Upper lobe of left lung (tissue), 6 donors: ENCODE data around the gene ALDH7A1. TPM values are rescaled to one million over a fixed set of nuclear protein-coding genes. Genes with fewer than 3 reads are reported as not detected.

Experiments
- ATAC-seq, 2 donors: fragments of 200-7000 bp; cut with Tn5 transposase; one replicate each; pipeline ENCODE4 v1.9.1; 2022; ENCODE audit warnings: mild to moderate bottlenecking in 2 of 2, moderate library complexity in 2 of 2; ENCODE audit not compliant: low FRiP score in 2 of 2
- DNase-seq, 2 donors: peaks; one replicate each; pipeline ENCODE4 v3.0.0-alpha.2; 2019 to 2020
- H3K27ac ChIP-seq, 4 donors: fragments of 200-600 bp; sonication (generic); one replicate each; pipeline ENCODE4 v1.5.1; 2016 to 2019
- H3K27me3 ChIP-seq, 4 donors: fragments of 200-600 bp; sonication (generic); one replicate each; pipeline ENCODE4 v1.5.1; 2017 to 2019
- H3K36me3 ChIP-seq, 4 donors: fragments of 200-600 bp; sonication (generic); one replicate each; pipeline ENCODE4 v1.5.1; 2016 to 2019
- H3K4me1 ChIP-seq, 4 donors: fragments of 200-600 bp; sonication (generic); one replicate each; pipeline ENCODE4 v1.5.1; 2018 to 2019
- H3K4me3 ChIP-seq, 4 donors: fragments of 200-600 bp; sonication (generic); one replicate each; pipeline ENCODE4 v1.5.1; 2017 to 2019; ENCODE audit warnings: mild to moderate bottlenecking in 2 of 4, moderate library complexity in 1 of 4
- H3K9me3 ChIP-seq, 4 donors: fragments of 200-600 bp; sonication (generic); one replicate each; pipeline ENCODE4 v1.5.1; 2018 to 2019
- CTCF ChIP-seq, 6 experiments: fragments of 450-650 bp in 4 of 6; fragments of 200-600 bp in 2 of 6; sonication (generic) in 2 of 6; IDR thresholded peaks; one replicate each; pipeline ENCODE4 v1.5.1; 2016 to 2019; ENCODE audit warnings: antibody characterized with exemption in 6 of 6
- EP300 ChIP-seq, 4 donors: sonication (generic); formaldehyde crosslinking; IDR thresholded peaks; one replicate each; pipeline ENCODE4 v1.5.1; 2017; ENCODE audit warnings: antibody characterized with exemption in 4 of 4, control low read depth in 2 of 4
- POLR2A ChIP-seq, 4 donors: fragments of 450-650 bp; IDR thresholded peaks; one replicate each; pipeline ENCODE4 v1.5.1; 2016 to 2017; ENCODE audit warnings: antibody characterized with exemption in 4 of 4, mild to moderate bottlenecking in 2 of 4
- POLR2AphosphoS5 ChIP-seq, 2 donors: sonication (generic); formaldehyde crosslinking; IDR thresholded peaks; one replicate each; pipeline ENCODE4 v1.5.1; 2017; ENCODE audit warnings: antibody characterized with exemption in 2 of 2
- WGBS, 2 donors: methylation state at CpG; one replicate each; pipeline ENCODE4 v1.1.5; 2017 to 2018; 5-methylcytosine and 5-hydroxymethylcytosine counted together
- total RNA-seq, 6 donors: library from RNA; depleted of rRNA in 4 of 6; stranded (reverse); fragments of >200 nt in 4 of 6; gene quantifications; one replicate each; pipeline versions ENCODE4 v1.1.0 to v1.2.1, GENCODE V29; 2016 to 2021
- donor health status: DM: no; HTN: no; CAD: no; lungs with moderate emphysema.
- donor health status: DM: no; HTN: yes; CAD: no; lungs with severe emphysema.

The ALDH7A1 gene
- total RNA-seq, 6 donors from 2014 or later: 19.3 to 41.4 (median 30.0) TPM

DNA sequence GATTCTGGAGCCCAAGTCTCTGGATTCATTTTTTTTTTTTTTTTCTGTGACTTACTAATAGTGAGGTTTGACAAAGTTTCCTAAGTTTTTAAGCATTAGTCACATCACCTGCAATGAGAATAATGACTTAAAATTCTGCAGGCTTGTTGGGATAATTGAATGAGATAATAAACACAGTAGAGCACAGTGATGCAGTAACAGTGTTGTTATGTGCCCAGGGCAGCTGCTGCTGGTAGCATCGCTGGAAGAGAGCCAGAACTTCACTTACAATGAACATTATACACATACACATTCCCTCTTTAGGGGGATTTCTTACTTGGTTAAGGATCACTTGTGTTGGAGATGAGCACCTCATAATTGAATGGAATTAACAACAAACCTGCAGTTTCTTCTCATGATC, 78.9 kb downstream of the ALDH7A1 start:
- Histone ChIP-seq H3K4me1 (peaks cover 12 to 25% (median 18%) of the 10 kb centered on the region in 4 donors), H3K27me3 (no peaks in the 10 kb centered on the region), H3K4me3 (no peak overlapping the region), H3K36me3 (no peaks in the 10 kb centered on the region), H3K27ac (no peak overlapping the region), H3K9me3 (no peaks in the 10 kb centered on the region)
- no peak for ATAC-seq
- 71 to 82% methylated on average over 1 of the region's 1 CpG for WGBS, 2 donors
- no peak for DNase-seq
- TF ChIP-seq EP300 (IDR thresholded peaks at IDR 0.05) (no peak), CTCF (IDR thresholded peaks at IDR 0.05) (no peak), POLR2A (IDR thresholded peaks at IDR 0.05) (no peak), POLR2AphosphoS5 (IDR thresholded peaks at IDR 0.05) (no peak)

GRCh38 chr5:126515337-126515736, 79.7 kb downstream of the ALDH7A1 start:
- ATAC-seq: no peak

GRCh38 chr5:126514558-126515141, 80.4 kb downstream of the ALDH7A1 start:
- no peaks in the 10 kb centered on the region for H3K27me3 ChIP-seq
- H3K4me1 ChIP-seq: peaks cover 5 to 21% (median 13%) of the 10 kb centered on the region in 4 donors
- no peaks in the 10 kb centered on the region for H3K9me3 ChIP-seq
- H3K36me3 ChIP-seq: no peaks in the 10 kb centered on the region
- DNase-seq (no peak), ATAC-seq (no peak)
- no peak for TF ChIP-seq POLR2AphosphoS5 (IDR thresholded peaks at IDR 0.05)
- no peak for TF ChIP-seq CTCF (IDR thresholded peaks at IDR 0.05)
- TF ChIP-seq POLR2A (IDR thresholded peaks at IDR 0.05): no peak
- TF ChIP-seq EP300 (IDR thresholded peaks at IDR 0.05): no peak
- 82 to 84% methylated on average over 9 of the region's 9 CpGs for WGBS, 2 donors
- H3K4me3 ChIP-seq: no peak overlapping the region
- H3K27ac ChIP-seq: peak overlapping the region in 3 of 4 donors; percentile 30 to 48 (median 45)

More at GRCh38 chr5:126515337-126515736, 79.7 kb downstream of the ALDH7A1 start:
- no peak for TF ChIP-seq POLR2A (IDR thresholded peaks at IDR 0.05)
- no peak for TF ChIP-seq EP300 (IDR thresholded peaks at IDR 0.05)
- TF ChIP-seq CTCF (IDR thresholded peaks at IDR 0.05): no peak
- TF ChIP-seq POLR2AphosphoS5 (IDR thresholded peaks at IDR 0.05): no peak
- no peak overlapping the region for H3K4me3 ChIP-seq
- H3K27ac ChIP-seq: peak overlapping the region in 1 of 4 donors; percentile 45
- H3K36me3 ChIP-seq: no peaks in the 10 kb centered on the region
- no peaks in the 10 kb centered on the region for H3K9me3 ChIP-seq
- peaks cover 10 to 21% (median 16%) of the 10 kb centered on the region in 4 donors for H3K4me1 ChIP-seq
- H3K27me3 ChIP-seq: no peaks in the 10 kb centered on the region
- no peak for DNase-seq

- Histone ChIP-seq H3K36me3 (no peaks in the 10 kb centered on the region), H3K27ac (peak overlapping the region in 3 of 4 donors; percentile 43 to 48 (median 45)), H3K4me1 (peaks cover 6 to 22% (median 14%) of the 10 kb centered on the region in 4 donors)
Measured at GRCh38 chr5:126514131-126514557, 80.9 kb downstream of the ALDH7A1 start.

More at GRCh38 chr5:126514131-126514557, 80.9 kb downstream of the ALDH7A1 start:
- H3K9me3 ChIP-seq: no peaks in the 10 kb centered on the region
- no peak for ATAC-seq
- H3K4me3 ChIP-seq: no peak overlapping the region
- WGBS, 2 donors: 93 to 97% methylated on average over 4 of the region's 4 CpGs
- no peaks in the 10 kb centered on the region for H3K27me3 ChIP-seq
- DNase-seq: no peak
- TF ChIP-seq POLR2A (IDR thresholded peaks at IDR 0.05): no peak
- no peak for TF ChIP-seq CTCF (IDR thresholded peaks at IDR 0.05)
- TF ChIP-seq EP300 (IDR thresholded peaks at IDR 0.05): no peak
- no peak for TF ChIP-seq POLR2AphosphoS5 (IDR thresholded peaks at IDR 0.05)
